ENCODE results near the gene P2RX3.

DNA sequence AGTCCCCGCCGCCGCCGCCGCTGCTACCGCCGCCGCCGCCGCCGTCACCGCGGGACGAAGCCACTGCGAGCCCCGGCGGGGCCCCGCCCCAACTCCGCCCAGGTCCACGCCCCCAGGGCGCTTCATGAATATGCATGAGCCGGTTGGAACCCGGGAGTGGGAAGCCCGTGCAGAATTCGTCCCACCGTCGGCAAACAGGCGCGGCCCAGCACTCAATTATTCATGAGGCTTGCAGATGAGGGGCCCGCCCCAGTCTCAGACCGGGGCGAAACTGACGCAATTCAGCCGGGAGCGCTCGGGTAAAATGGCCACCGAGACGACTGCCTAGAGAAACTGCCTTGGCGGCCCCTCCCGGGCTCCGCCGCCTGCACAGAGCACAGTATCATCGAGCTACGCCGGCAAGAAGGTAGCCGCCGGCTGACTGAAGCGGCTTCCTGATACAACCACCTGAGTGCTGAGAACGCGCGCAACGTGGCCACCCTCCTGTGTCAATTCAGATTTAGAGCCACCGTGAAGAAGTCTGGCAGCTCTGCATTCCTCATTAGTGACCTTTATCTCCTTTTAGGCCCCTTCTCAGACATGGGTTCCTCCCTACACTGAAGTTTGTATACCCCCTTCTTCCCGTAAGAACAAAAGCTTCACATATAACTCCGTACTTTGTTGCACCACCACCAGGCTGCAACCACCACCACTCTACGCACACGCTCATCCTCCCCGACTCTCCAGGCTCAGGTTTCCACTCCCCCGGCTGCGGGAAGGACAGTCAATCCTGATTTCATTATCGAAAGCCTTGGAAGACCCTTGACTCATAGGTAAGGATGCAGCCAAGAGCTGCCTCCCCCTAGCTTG is 13.0 kb upstream of the P2RX3 start, which contains the start of gene TNKS1BP1:
- TF ChIP-seq, protein P1, sequence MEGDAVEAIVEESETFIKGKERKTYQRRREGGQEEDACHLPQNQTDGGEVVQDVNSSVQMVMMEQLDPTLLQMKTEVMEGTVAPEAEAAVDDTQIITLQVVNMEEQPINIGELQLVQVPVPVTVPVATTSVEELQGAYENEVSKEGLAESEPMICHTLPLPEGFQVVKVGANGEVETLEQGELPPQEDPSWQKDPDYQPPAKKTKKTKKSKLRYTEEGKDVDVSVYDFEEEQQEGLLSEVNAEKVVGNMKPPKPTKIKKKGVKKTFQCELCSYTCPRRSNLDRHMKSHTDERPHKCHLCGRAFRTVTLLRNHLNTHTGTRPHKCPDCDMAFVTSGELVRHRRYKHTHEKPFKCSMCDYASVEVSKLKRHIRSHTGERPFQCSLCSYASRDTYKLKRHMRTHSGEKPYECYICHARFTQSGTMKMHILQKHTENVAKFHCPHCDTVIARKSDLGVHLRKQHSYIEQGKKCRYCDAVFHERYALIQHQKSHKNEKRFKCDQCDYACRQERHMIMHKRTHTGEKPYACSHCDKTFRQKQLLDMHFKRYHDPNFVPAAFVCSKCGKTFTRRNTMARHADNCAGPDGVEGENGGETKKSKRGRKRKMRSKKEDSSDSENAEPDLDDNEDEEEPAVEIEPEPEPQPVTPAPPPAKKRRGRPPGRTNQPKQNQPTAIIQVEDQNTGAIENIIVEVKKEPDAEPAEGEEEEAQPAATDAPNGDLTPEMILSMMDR (IDR thresholded peaks at IDR 0.05) = peak in 1 of 6 experiments; percentile 13
- TF ChIP-seq POLR2A (IDR thresholded peaks at IDR 0.05) = peak in 3 of 4 donors; percentile 48 to 85 (median 79)
